ENCODE measurements around the gene RPS6KB1. TPM values are rescaled to one million over a fixed set of nuclear protein-coding genes. Genes with fewer than 3 reads are reported as not detected.
"Not testable (repeated sequence)": the region's sequence is repeated elsewhere in the genome, so short reads cannot be mapped to it uniquely, and the experiment has no call there.

RPS6KB1 gene
- total RNA-seq, 1 donor from 2014 or later, result 29.0 TPM

GRCh38 chr17:59941131-59941530, 48.2 kb downstream of the RPS6KB1 start:
- Histone ChIP-seq H3K36me3 (peaks cover 87% of the 10 kb centered on the region), H3K4me1 (no peaks in the 10 kb centered on the region), H3K27ac (no peak overlapping the region), H3K9me3 (no peaks in the 10 kb centered on the region), H3K4me3 (no peak overlapping the region), H3K27me3 (ENCODE audit: low read depth) (no peaks in the 10 kb centered on the region)
- ATAC-seq, result no peak
- intact Hi-C loops (cut with DNase I), result no loop called here
- no peak for TF ChIP-seq CTCF (IDR thresholded peaks at IDR 0.05)
- no peak for DNase-seq

- intact Hi-C loops (cut with DNase I); DNase-seq; H3K27ac ChIP-seq; H3K9me3 ChIP-seq; H3K4me3 ChIP-seq; H3K4me1 ChIP-seq; ATAC-seq; H3K27me3 ChIP-seq (ENCODE audit: low read depth): not testable (repeated sequence)
- peaks cover 86% of the 10 kb centered on the region for H3K36me3 ChIP-seq
These were observed 53.5 kb downstream of the RPS6KB1 start for GRCh38 chr17:59946433-59946832.

- H3K4me3 ChIP-seq; intact Hi-C loops (cut with DNase I); ATAC-seq; H3K9me3 ChIP-seq; H3K27me3 ChIP-seq (ENCODE audit: low read depth); H3K4me1 ChIP-seq; DNase-seq; H3K27ac ChIP-seq: not testable (repeated sequence)
- H3K36me3 ChIP-seq, result peaks cover 83% of the 10 kb centered on the region
These were observed 54.4 kb downstream of the RPS6KB1 start for GRCh38 chr17:59947310-59947709.

- no peaks in the 10 kb centered on the region for H3K4me1 ChIP-seq
- intact Hi-C loops (cut with DNase I), result no loop called here
- TF ChIP-seq CTCF (IDR thresholded peaks at IDR 0.05), result no peak
- no peak overlapping the region for H3K27ac ChIP-seq
- DNase-seq (no peak), ATAC-seq (no peak)
- H3K4me3 ChIP-seq, result no peak overlapping the region
- peaks cover 79% of the 10 kb centered on the region for H3K36me3 ChIP-seq
- no peaks in the 10 kb centered on the region for H3K9me3 ChIP-seq
- H3K27me3 ChIP-seq (ENCODE audit: low read depth), result no peaks in the 10 kb centered on the region
These were observed 57.1 kb downstream of the RPS6KB1 start for GRCh38 chr17:59950049-59950448.

GRCh38 chr17:59954856-59955255, 61.9 kb downstream of the RPS6KB1 start:
- no peaks in the 10 kb centered on the region for H3K4me1 ChIP-seq
- no peak overlapping the region for H3K27ac ChIP-seq
- H3K4me3 ChIP-seq, result no peak overlapping the region
- no peak for DNase-seq
- intact Hi-C loops (cut with DNase I), result no loop called here
- TF ChIP-seq CTCF (IDR thresholded peaks at IDR 0.05), result no peak
- H3K27me3 ChIP-seq (ENCODE audit: low read depth), result no peaks in the 10 kb centered on the region
- H3K36me3 ChIP-seq, result peaks cover 67% of the 10 kb centered on the region
- ATAC-seq, result no peak
- H3K9me3 ChIP-seq, result no peaks in the 10 kb centered on the region

- H3K27ac ChIP-seq; H3K4me3 ChIP-seq; ATAC-seq; intact Hi-C loops (cut with DNase I); H3K27me3 ChIP-seq (ENCODE audit: low read depth); DNase-seq; H3K9me3 ChIP-seq: not testable (repeated sequence)
- peaks cover 40% of the 10 kb centered on the region for H3K36me3 ChIP-seq
- H3K4me1 ChIP-seq, result peaks cover 13% of the 10 kb centered on the region
These were observed 66.7 kb downstream of the RPS6KB1 start for GRCh38 chr17:59959574-59959973.

- TF ChIP-seq CTCF (IDR thresholded peaks at IDR 0.05), result no peak
- Histone ChIP-seq H3K9me3 (no peaks in the 10 kb centered on the region), H3K4me3 (peak overlapping the region; percentile 90), H3K27me3 (ENCODE audit: low read depth) (no peaks in the 10 kb centered on the region), H3K4me1 (peaks cover 18% of the 10 kb centered on the region), H3K36me3 (peaks cover 8% of the 10 kb centered on the region), H3K27ac (no peak overlapping the region)
- ATAC-seq, result no peak
- intact Hi-C loops (cut with DNase I), result no loop called here
- DNase-seq, result no peak
These were observed 69.9 kb downstream of the RPS6KB1 start for GRCh38 chr17:59962739-59963318.

Data from lower lobe of right lung (tissue), 2 donors.